Measurements from ENCODE around the gene ALOX5AP. TPM values are rescaled to one million over a fixed set of nuclear protein-coding genes. Genes with fewer than 3 reads are reported as not detected.
A peak's percentile ranks its signal among the peaks of the same experiment; 100 is the strongest.

The ALOX5AP gene
- total RNA-seq, 4 donors from 2014 or later, result 4.7 to 21.5 (median 12.7) TPM

DNA sequence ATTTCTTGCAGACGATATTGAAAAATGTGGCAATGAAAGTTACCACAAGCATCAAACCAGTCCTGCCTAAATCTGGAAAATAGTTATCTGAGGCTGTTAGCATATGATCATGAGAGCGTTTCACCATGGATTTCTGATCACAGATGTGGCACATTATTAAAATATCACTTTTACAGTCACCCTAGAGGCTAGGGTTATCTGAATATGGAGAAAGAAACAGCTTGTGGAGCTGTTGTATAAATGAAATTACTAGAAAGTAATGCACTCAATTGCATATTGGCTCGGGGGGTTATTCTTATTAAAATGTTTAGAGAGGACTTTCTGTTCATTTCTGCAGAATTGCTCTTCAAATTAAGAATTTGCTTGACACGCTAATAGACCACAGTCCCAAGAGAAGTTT, 35.6 kb downstream of the ALOX5AP start:
- no peaks in the 10 kb centered on the region for H3K4me1 ChIP-seq
- no peak for DNase-seq
- intact Hi-C loops (cut with DNase I), result no loop called here
- H3K27ac ChIP-seq, result no peak overlapping the region
- no peaks in the 10 kb centered on the region for H3K9me3 ChIP-seq
- no peaks in the 10 kb centered on the region for H3K36me3 ChIP-seq
- H3K4me3 ChIP-seq, result no peak overlapping the region
- TF ChIP-seq POLR2A (IDR thresholded peaks at IDR 0.05), result no peak
- TF ChIP-seq, protein P1, sequence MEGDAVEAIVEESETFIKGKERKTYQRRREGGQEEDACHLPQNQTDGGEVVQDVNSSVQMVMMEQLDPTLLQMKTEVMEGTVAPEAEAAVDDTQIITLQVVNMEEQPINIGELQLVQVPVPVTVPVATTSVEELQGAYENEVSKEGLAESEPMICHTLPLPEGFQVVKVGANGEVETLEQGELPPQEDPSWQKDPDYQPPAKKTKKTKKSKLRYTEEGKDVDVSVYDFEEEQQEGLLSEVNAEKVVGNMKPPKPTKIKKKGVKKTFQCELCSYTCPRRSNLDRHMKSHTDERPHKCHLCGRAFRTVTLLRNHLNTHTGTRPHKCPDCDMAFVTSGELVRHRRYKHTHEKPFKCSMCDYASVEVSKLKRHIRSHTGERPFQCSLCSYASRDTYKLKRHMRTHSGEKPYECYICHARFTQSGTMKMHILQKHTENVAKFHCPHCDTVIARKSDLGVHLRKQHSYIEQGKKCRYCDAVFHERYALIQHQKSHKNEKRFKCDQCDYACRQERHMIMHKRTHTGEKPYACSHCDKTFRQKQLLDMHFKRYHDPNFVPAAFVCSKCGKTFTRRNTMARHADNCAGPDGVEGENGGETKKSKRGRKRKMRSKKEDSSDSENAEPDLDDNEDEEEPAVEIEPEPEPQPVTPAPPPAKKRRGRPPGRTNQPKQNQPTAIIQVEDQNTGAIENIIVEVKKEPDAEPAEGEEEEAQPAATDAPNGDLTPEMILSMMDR (IDR thresholded peaks at IDR 0.05), result no peak
- 68 to 93% methylated on average over 4 of the region's 4 CpGs for WGBS, 2 donors
- H3K27me3 ChIP-seq, result no peaks in the 10 kb centered on the region

DNA sequence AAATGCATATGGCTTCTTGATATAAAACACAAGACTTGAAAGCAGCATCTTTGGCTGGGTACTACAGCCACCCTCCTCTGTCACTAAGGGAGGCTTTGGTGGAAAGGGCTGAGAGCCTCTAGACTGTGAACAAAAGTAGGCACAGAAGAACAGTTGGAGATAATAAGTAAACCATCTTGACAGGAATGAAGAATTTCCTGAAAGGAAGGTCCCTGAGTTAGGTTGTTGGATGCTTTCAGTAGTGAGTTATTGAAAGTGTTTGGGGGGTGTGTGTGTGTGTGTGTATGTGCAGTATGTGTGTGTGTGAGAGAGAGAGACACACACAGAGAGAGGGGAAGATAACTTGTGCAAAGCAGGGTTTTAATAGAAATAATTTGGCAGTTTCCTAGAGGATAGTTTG, 38.2 kb downstream of the ALOX5AP start:
- intact Hi-C loops (cut with DNase I), result no loop called here
- Histone ChIP-seq H3K4me3 (no peak overlapping the region), H3K27me3 (no peaks in the 10 kb centered on the region), H3K9me3 (no peaks in the 10 kb centered on the region), H3K27ac (no peak overlapping the region), H3K36me3 (no peaks in the 10 kb centered on the region), H3K4me1 (no peaks in the 10 kb centered on the region)
- no peak for DNase-seq
- TF ChIP-seq, protein P1 (IDR thresholded peaks at IDR 0.05), result no peak
- no peak for TF ChIP-seq POLR2A (IDR thresholded peaks at IDR 0.05)

DNA sequence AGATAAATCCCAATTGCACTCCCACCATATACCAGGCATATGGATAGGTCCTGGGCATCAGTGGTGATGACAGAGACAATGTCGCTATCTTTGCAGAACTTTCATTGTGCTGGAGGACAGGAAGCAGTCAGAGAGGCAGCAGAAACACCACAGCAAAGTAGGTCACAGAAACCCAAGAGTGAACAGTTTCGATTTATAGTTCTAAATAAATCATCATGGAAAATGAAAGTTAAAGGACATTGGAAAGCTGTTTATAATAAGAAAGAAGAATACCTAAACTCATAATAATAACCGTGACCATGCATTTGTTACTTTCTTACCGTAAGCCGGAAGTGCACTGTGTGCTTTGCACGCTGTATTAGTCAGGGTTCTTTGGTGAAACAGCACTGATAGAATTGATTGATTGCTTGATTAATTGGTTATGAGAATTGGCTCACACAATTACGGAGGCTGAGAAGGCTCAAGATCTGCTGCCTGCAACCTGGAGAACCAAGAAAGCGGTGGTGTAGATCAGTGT, 38.9 kb downstream of the ALOX5AP start:
- Histone ChIP-seq H3K27me3 (no peaks in the 10 kb centered on the region), H3K4me1 (no peaks in the 10 kb centered on the region), H3K36me3 (no peaks in the 10 kb centered on the region), H3K9me3 (no peaks in the 10 kb centered on the region), H3K27ac (peak overlapping the region in 1 of 4 donors; percentile 17), H3K4me3 (no peak overlapping the region)
- WGBS, 2 donors, result 75 to 88% methylated on average over 8 of the region's 8 CpGs
- TF ChIP-seq, protein P1 (IDR thresholded peaks at IDR 0.05), result no peak
- no peak for TF ChIP-seq POLR2A (IDR thresholded peaks at IDR 0.05)
- DNase-seq, result no peak
- intact Hi-C loops (cut with DNase I), result no loop called here

DNA sequence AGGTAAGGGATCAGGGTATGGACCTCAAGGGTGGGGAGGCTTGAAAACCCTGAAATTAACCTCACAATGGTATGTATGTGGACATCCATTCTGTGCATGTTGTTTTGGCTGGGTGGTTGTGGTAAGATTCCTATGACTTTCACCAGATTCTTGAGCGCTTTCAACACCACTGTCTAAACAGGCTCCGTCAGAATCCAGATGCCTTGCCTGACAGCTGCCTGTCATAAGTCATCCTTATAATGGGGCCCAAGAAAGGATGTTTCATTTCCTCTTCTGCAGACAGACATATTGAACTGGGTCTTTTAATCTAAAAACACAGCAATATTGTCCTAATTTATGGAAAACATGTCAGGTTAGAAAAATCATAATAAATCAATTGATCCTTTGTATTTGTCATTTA, 41.3 kb downstream of the ALOX5AP start:
- intact Hi-C loops (cut with DNase I), result no loop called here
- Histone ChIP-seq H3K36me3 (no peaks in the 10 kb centered on the region), H3K9me3 (no peaks in the 10 kb centered on the region), H3K27ac (no peak overlapping the region), H3K27me3 (peaks cover 0 to 6% (median 0%) of the 10 kb centered on the region in 4 donors), H3K4me3 (no peak overlapping the region), H3K4me1 (no peaks in the 10 kb centered on the region)
- DNase-seq, result no peak
- WGBS, 2 donors, result 78 to 95% methylated on average over 2 of the region's 2 CpGs
- TF ChIP-seq, protein P1 (IDR thresholded peaks at IDR 0.05), result no peak
- TF ChIP-seq POLR2A (IDR thresholded peaks at IDR 0.05), result no peak

DNA sequence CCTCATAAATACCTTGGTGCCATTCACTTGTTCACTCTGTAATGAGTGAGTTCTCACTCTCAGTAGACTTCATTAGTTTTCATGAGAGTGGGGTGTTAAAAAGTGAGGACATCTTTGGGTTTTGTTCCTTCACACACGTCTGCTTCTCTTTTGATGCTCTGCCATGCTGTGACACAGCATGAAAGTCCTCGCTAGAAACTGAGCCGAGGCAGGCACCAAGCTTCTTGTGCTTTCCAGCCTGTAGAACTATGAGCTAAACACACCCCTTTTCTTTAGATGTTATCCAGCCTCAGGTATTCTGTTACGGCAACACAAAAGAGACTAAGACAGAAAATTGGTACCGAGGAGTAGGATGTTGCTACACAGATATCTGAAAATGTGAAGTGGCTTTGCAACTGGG, 43.7 kb downstream of the ALOX5AP start:
- no peak overlapping the region for H3K27ac ChIP-seq

More for the DNA sequence above, 43.7 kb downstream of the ALOX5AP start:
- no peak for TF ChIP-seq POLR2A (IDR thresholded peaks at IDR 0.05)
- TF ChIP-seq, protein P1 (IDR thresholded peaks at IDR 0.05), result no peak
- Histone ChIP-seq H3K4me1 (no peaks in the 10 kb centered on the region), H3K36me3 (no peaks in the 10 kb centered on the region), H3K9me3 (no peaks in the 10 kb centered on the region), H3K27me3 (peaks cover 0 to 6% (median 0%) of the 10 kb centered on the region in 4 donors), H3K4me3 (no peak overlapping the region)
- intact Hi-C loops (cut with DNase I), result no loop called here
- 66 to 71% methylated on average over 5 of the region's 5 CpGs for WGBS, 2 donors
- DNase-seq, result no peak
